Activated CD4-positive, alpha-beta T cell treated with anti-CD3 and anti-CD28 coated beads, Interleukin-2, amount 50 U/mL, for 16 hours (primary cell): Measurements from ENCODE around the gene SOX30.

Experiments used
- DNase-seq: peaks from one replicate; pipeline ENCODE4 v3.0.0-alpha.2; 2020

The SOX30 gene

GRCh38 chr5:157659868-157660660 lies 7.8 kb upstream of the SOX30 start:
- DNase-seq = no peak

DNA sequence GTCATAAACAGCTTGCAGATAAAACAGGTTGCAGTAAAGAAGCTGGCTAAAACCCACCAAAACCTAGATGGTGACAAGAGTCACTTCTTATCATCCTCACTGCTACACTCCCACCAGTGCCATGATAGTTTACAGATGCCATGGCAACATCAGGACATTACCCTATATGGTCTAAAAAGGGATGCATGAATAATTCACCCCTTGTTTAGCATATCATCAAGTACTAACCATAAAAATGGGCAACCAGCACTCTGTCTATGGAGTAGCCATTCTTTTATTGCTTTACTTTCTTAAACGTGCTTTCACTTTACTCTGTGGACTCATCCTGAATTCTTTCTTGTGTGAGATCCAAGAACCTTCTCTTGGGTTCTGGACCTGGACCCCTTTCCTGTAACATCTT lies 6.7 kb upstream of the SOX30 start:
- no peak for DNase-seq

DNA sequence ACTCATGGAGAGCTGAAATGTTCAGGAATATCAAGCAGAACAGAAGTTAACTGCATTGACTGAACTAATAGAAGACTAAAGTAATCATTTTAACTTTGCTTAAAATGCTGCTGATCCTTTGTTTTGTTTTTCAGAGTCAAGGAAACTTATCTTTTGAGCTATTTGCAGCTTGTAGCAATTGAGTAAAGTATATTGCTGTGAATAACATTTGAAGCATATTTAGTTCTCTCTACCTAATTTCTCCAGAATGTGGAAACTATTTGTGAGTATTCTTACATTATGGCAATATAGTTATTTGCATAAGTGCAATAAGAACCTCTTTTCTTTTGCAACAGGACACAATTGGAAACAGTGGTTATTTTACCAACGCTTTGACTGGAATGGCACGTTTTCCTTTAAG lies 5.3 kb upstream of the SOX30 start:
- no peak for DNase-seq

GRCh38 chr5:157651623-157652376 lies 438 bp downstream of the SOX30 start:
- peak; percentile 80 for DNase-seq

DNA sequence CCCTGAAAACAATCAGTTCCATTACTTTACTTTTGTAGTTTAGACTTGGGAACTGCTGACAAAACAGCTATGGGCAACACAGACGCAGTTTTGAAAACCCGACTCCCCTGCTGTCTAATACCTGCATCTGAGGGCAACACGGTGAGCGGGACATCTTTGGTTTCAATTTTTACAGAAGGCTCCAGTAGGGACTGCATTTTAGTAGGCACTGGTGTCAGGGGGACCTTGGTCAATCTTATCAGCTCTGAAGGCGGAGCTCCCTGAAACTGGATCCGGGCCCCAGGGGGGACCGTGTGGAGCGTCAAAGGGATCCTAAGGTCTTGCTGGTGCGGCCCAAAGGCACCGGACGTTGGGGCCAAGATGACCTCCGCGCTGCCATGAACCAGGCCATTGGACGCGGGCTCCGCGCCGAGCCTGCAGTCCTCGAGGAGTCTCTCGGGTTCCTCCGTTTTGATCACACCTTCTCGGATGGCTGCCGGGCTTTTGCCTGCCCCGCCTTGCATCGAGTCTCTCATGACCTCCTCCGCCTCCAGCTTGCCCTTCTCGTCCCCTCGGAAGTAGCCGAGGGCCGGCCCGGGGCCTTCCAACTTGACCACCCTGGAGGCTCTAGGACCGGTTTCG lies 1.1 kb downstream of the SOX30 start:
- DNase-seq = no peak

GRCh38 chr5:157649101-157649500 lies 3.1 kb downstream of the SOX30 start:
- DNase-seq = no peak

DNA sequence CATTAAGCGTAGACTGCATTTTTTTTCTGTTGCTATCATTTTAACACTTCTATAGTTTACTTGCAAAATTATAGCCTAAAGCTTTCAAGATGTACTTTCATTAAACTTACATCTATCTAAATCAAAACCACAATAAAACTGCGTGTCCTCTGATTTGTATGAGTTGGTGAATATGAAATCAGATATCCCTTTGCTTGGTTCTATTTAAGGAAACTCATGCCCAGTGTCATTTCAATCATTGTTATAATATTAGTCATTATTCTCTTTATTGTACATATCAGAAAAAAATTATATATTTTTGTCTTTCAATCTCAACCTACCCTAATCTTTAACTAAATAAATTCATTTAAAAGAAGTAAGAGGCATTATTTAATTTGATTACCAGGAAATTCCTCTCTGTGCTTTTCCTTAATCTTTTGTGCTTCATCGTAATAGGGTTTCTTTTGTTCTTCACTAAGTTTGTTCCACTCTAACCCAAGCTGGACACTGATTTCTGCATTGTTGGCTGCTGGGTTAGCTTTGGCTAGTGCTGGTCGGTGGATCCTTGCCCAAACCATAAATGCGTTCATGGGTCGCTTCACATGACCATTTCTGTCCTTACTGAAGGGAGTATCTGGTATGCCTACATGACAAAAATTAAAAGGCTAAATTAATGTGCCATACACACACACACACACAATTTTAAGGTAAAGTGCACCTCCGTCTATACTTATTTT lies 3.8 kb downstream of the SOX30 start:
- no peak for DNase-seq

DNA sequence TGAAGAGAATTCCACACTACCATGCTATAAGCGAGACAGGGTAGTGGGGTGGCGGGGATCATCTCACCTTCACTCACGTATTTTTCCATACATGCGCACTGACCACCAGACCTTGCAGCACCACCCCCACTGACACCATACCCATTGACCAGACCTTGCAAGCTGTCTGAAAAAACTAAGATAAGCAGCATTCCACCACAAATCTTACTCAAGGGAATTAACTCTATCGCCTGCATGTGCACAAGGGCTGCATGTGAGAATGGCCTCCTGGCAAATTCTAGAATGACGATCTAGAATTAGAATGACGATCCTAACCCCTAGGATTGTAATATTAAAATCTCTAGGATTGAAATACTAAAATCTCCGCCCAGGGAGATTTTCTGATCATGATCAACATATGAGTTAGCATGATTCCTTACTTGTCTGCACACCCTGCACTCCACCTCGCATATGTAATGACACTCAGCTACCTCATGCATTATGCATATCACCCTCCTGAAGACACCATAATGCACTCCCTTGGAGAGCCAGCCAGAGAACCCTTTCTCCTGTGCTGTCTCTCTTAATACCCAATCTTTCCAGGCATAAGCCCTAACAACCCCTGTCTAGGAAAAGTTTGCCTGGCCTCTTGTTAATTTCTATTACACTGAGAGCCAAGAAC lies 11.7 kb downstream of the SOX30 start:
- DNase-seq = no peak

GRCh38 chr5:157630341-157630740 lies 21.9 kb downstream of the SOX30 start:
- DNase-seq = no peak

DNA sequence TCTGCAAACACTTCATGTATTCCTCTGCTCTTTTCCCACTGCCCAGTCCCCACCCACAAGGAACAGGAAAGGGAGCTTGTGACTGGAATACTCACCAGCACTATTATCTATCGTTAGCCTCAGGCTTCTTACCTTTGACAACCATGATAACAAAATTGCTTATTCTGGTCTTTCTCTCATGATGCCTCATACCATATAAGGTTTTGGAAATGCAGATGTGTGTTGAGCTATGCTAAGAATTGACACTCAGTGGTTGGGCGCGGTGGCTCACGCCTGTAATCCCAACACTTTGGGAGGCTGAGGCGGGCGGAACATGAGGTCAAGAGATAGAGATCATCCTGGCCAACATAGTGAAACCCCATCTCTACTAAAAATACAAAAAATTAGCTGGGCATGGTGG lies 25.4 kb downstream of the SOX30 start:
- DNase-seq = no peak

DNA sequence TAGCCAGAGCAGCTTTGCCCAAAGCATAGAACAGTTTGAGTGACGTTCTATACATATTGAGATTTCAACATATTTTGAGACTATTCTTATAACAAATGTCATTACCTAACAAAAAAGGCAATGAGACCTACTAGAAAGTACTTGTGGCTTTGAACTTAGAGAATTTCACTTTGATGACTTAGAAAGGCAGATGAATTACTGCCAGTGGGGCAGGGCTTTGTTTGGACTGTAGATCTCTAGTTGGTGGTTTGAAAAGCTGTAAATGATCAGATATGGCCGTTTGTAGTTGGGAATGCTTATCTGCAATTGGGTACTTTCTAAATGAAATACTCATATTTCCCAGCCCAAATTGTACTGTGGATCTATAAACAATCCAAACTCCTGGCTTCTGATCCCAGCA lies 28.1 kb downstream of the SOX30 start:
- DNase-seq = no peak

DNA sequence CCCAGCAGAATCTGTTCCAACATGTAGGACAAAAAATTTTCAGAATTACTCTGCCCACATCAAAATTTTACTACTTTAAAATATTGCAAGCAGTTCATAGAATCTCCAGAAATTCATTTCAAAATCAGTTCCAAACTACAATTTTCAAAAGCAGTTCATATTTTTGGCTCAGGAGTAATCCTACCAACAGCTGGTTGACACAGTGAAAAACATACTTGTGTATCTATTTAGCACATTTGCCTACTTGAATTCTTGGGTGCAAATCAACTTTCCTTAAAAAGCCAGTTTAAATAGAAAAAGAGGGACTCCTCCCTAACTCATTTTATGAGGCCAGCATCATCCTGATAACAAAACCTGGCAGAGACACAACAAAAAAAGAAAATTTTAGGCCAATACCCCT lies 31.5 kb downstream of the SOX30 start:
- no peak for DNase-seq

- no peak for DNase-seq
Measured at GRCh38 chr5:157618191-157618765, 34.0 kb downstream of the SOX30 start.

DNA sequence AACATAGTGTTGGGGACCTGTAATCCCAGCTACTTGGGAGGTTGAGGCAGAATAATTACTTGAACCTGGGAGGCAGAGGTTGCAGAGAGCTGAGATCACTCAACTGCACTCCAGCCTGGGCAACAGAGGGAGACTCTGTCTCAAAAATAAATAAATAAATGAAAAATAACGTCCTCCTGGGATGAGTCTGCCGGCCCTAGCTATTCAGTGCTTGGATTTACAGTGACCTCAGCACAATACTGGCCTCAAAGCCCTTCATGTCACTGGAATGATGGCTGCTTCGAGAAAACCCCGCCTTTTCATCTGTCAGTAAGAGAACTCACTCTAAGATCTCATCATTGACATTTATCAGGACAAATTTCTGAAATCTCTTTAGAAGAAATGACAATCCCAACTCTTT lies 35.5 kb downstream of the SOX30 start:
- no peak for DNase-seq

- DNase-seq = no peak
Measured at GRCh38 chr5:157613385-157614245, 38.6 kb downstream of the SOX30 start.

DNA sequence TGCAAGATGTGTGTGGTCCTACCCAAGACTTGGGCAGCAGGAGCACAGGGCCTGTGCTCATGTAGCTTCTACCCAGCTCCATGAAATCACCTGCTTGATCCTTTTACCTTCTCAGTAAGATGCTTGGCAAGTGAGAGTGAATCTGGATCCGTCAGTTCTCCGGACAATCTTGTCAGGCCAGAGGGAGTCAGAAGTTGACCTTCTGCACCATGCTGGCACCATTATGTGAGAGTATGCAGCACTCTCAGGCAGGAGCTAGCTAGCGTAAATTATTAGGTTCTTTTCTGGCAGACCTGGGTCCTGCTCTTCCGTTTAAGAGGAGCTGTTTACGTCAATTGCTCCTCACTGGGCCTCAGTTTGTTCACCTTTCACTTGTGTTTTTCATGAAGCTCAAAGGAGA lies 39.7 kb downstream of the SOX30 start:
- DNase-seq = no peak

DNA sequence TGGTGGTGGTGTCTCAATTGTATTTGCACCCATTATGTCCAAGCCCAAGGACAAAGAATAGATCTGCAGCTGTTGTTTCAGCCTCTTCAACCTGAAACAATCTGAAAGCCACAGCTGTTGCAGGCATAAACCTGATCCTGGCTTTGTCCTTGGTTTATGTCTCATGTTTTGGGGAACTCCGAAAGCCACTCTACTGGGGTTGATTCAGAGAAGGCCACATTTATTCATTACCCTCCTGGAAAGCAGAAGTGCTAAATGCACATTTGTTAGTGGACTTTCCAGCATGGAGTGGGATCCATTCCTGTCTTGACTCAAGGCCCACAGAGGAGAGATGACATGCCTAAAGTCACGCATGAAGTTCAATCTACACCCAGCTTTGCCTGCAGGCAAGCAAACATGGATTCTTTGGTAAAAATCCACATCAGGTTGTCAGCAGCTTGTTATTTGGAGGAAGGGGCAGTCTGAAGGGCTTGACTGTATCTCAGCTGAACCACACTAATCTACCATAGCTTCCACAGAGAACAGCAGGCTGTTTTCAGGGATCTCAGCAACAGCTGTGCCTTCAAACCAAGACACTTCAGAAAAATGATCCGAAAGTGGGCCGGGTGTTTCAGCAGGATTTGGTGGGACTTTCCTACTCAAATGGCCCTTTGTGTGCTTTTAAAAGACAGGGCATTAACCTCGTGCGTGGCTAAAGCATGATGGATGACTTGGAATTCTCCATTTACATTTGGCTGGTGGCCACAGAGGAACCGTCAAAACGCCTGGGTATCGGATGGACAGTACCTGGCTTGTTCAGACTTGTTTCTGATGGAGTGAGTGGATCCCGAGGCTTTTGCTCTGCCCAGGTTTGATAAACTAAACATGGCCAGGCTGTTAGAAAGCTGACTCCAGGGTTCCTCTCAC lies 40.4 kb downstream of the SOX30 start:
- no peak for DNase-seq

DNA sequence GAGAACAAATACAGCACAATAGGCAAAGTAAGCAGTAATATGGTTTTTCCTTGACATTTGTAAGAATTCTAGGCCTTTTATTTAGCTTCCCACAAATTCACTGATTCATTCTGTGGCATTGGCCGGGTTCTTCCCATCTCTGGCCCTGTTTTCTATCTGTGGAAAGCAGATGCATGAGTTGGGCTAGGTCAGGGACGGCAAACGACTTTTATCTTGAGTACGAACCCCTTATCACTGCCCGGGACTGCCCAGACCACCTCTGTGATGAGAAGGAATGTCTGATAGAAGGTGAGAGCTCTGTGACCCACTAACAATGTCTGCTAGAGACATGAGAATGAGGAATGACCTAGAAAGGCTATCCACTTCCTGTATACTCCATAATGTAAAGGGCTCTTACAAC lies 41.2 kb downstream of the SOX30 start:
- no peak for DNase-seq

GRCh38 chr5:157608972-157609565 lies 43.2 kb downstream of the SOX30 start:
- no peak for DNase-seq
